ENCODE data around the gene MECP2. TPM values are rescaled to one million over a fixed set of nuclear protein-coding genes. Genes with fewer than 3 reads are reported as not detected.

The MECP2 gene
- total RNA-seq, 1 experiment from 2014 or later, result 69.9 TPM

Small RNA genes lying within 50 kb of the gene (microRNA-seq; reads per million reads assigned to microRNA genes)
- not detected for gene MIR3202-1
- not detected for gene MIR3202-2
- gene MIR718, result not detected

Other genes starting within 250 kb of the MECP2 start
- 14.2 and 16.1 TPM in 2 replicates for gene L1CAM, start 211.5 kb downstream of the MECP2 start, total RNA-seq (2022)
- gene AVPR2, start 193.0 kb downstream of the MECP2 start, total RNA-seq (2022), result not detected in 2 replicates
- 2.6 and 3.8 TPM in 2 replicates for gene ARHGAP4, start 171.5 kb downstream of the MECP2 start, total RNA-seq (2022)
- 132 and 139 TPM in 2 replicates for gene NAA10, start 162.7 kb downstream of the MECP2 start, total RNA-seq (2022)
- 0.80 and 1.6 TPM in 2 replicates for gene RENBP, start 153.1 kb downstream of the MECP2 start, total RNA-seq (2022)
- gene HCFC1, start 125.9 kb downstream of the MECP2 start, total RNA-seq (2022), result 76.0 and 77.7 TPM in 2 replicates
- 9.4 and 9.9 TPM in 2 replicates for gene TMEM187, start 125.0 kb downstream of the MECP2 start, total RNA-seq (2022)
- gene IRAK1, start 77.8 kb downstream of the MECP2 start, total RNA-seq (2022), result 194 and 208 TPM in 2 replicates
- gene OPN1LW, start 46.5 kb upstream of the MECP2 start, total RNA-seq (2022), result not detected in 2 replicates
- not detected in 2 replicates for gene OPN1MW, start 84.9 kb upstream of the MECP2 start, total RNA-seq (2022)
- gene OPN1MW2, start 122.0 kb upstream of the MECP2 start, total RNA-seq (2022), result not detected in 2 replicates
- gene OPN1MW3, start 159.9 kb upstream of the MECP2 start, total RNA-seq (2022), result not detected in 2 replicates
- gene TEX28, start 197.4 kb upstream of the MECP2 start, total RNA-seq (2022), result not detected in 2 replicates
- not detected in 2 replicates for gene TKTL1, start 198.1 kb upstream of the MECP2 start, total RNA-seq (2022)

Measured in Calu3 (cell line).